ENCODE data around the gene KIF18B.

Gene KIF18B

GRCh38 chr17:44935116-44935515, 12.5 kb downstream of the KIF18B start:
- FAIRE-seq: no peak

GRCh38 chr17:44934745-44935105, 12.8 kb downstream of the KIF18B start:
- no peak for FAIRE-seq

- no peak for FAIRE-seq
These were observed 13.5 kb downstream of the KIF18B start for GRCh38 chr17:44933824-44934744.

- FAIRE-seq: no peak
These were observed 14.8 kb downstream of the KIF18B start for GRCh38 chr17:44932787-44933097.

- FAIRE-seq: no peak
These were observed 15.3 kb downstream of the KIF18B start for GRCh38 chr17:44932096-44932786.

GRCh38 chr17:44931376-44931775, 16.2 kb downstream of the KIF18B start:
- FAIRE-seq: no peak

GRCh38 chr17:44930667-44931066, 16.9 kb downstream of the KIF18B start:
- FAIRE-seq: no peak

GRCh38 chr17:44928950-44929720, 18.4 kb downstream of the KIF18B start:
- FAIRE-seq: no peak

GRCh38 chr17:44928136-44928535, 19.4 kb downstream of the KIF18B start:
- no peak for FAIRE-seq

GRCh38 chr17:44927696-44928095, 19.9 kb downstream of the KIF18B start:
- FAIRE-seq: no peak

- FAIRE-seq: no peak
These were observed 20.6 kb downstream of the KIF18B start for GRCh38 chr17:44926821-44927525.

GRCh38 chr17:44925731-44926697, 21.6 kb downstream of the KIF18B start:
- FAIRE-seq: no peak

GRCh38 chr17:44924107-44924544, 23.4 kb downstream of the KIF18B start:
- peak; percentile 47 for FAIRE-seq

GRCh38 chr17:44922746-44923470, 24.7 kb downstream of the KIF18B start:
- no peak for FAIRE-seq

GRCh38 chr17:44922136-44922535, 25.4 kb downstream of the KIF18B start:
- FAIRE-seq: no peak

GRCh38 chr17:44921122-44921882, 26.3 kb downstream of the KIF18B start:
- no peak for FAIRE-seq

- no peak for FAIRE-seq
These were observed 27.0 kb downstream of the KIF18B start for GRCh38 chr17:44920565-44920940.

- peak; percentile 89 for FAIRE-seq
These were observed 27.5 kb downstream of the KIF18B start for GRCh38 chr17:44919885-44920564.

- FAIRE-seq: no peak
These were observed 28.2 kb downstream of the KIF18B start for GRCh38 chr17:44919411-44919810.

- FAIRE-seq: no peak
These were observed 29.6 kb downstream of the KIF18B start for GRCh38 chr17:44918006-44918405.

Data from G401.6 (cell line).